Measurements from ENCODE around the gene SLC6A6.

- no peak for TF ChIP-seq POLR2A (IDR thresholded peaks at IDR 0.05)
- TF ChIP-seq, protein P1, sequence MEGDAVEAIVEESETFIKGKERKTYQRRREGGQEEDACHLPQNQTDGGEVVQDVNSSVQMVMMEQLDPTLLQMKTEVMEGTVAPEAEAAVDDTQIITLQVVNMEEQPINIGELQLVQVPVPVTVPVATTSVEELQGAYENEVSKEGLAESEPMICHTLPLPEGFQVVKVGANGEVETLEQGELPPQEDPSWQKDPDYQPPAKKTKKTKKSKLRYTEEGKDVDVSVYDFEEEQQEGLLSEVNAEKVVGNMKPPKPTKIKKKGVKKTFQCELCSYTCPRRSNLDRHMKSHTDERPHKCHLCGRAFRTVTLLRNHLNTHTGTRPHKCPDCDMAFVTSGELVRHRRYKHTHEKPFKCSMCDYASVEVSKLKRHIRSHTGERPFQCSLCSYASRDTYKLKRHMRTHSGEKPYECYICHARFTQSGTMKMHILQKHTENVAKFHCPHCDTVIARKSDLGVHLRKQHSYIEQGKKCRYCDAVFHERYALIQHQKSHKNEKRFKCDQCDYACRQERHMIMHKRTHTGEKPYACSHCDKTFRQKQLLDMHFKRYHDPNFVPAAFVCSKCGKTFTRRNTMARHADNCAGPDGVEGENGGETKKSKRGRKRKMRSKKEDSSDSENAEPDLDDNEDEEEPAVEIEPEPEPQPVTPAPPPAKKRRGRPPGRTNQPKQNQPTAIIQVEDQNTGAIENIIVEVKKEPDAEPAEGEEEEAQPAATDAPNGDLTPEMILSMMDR (IDR thresholded peaks at IDR 0.05): no peak
These were observed 84.1 kb downstream of the SLC6A6 start for GRCh38 chr3:14486460-14486859.
